Kidney (tissue), 14 donors: ENCODE results near the gene UQCRHL. TPM values are rescaled to one million over a fixed set of nuclear protein-coding genes. Genes with fewer than 3 reads are reported as not detected.

Experiments
- DNase-seq, 5 donors: peaks; one replicate each; pipeline ENCODE4 v3.0.0-alpha.2; 2013 to 2020
- FAIRE-seq: peaks from 2 replicates; lab custom pipeline; 2012; peaks lifted over from hg19 to GRCh38; lab: Jason Lieb, UNC
- H3K27ac ChIP-seq, 2 donors: one replicate each; pipeline ENCODE4 v1.7.0; 2013; ENCODE audit warnings: low read depth in 2 of 2, low read length in 2 of 2, inconsistent platforms in 1 of 2
- H3K27me3 ChIP-seq: one replicate; pipeline ENCODE4 v1.7.1; 2013; ENCODE audit warnings: low read length, inconsistent platforms; ENCODE audit not compliant: control insufficient read depth, insufficient read depth
- H3K36me3 ChIP-seq, 3 donors: one replicate each; pipeline versions ENCODE4 v1.7.0 to v1.7.1; 2013; ENCODE audit warnings: low read length in 3 of 3, control low read depth in 1 of 3, inconsistent platforms in 1 of 3; ENCODE audit not compliant: insufficient read depth in 3 of 3, control insufficient read depth in 2 of 3
- H3K4me1 ChIP-seq, 3 donors: one replicate each; pipeline versions ENCODE4 v1.7.0 to v1.7.1; 2013; ENCODE audit warnings: low read length in 3 of 3, inconsistent platforms in 1 of 3, low read depth in 1 of 3; ENCODE audit not compliant: control insufficient read depth in 2 of 3, insufficient read depth in 2 of 3
- H3K4me3 ChIP-seq, 3 donors: one replicate each; pipeline versions ENCODE4 v1.7.0 to v1.8.1; 2013; ENCODE audit warnings: low read length in 3 of 3, control low read depth in 1 of 3, inconsistent platforms in 1 of 3
- H3K9ac ChIP-seq, 3 donors: one replicate each; pipeline versions ENCODE4 v1.7.0 to v1.7.1; 2013; ENCODE audit warnings: low read length in 3 of 3, control low read depth in 1 of 3, inconsistent platforms in 1 of 3
- H3K9me3 ChIP-seq, 3 donors: one replicate each; pipeline versions ENCODE4 v1.7.0 to v1.7.1; 2013; ENCODE audit warnings: low read length in 3 of 3, control low read depth in 1 of 3, inconsistent platforms in 1 of 3; ENCODE audit not compliant: control insufficient read depth in 2 of 3, insufficient read depth in 1 of 3
- CTCF ChIP-seq: IDR thresholded peaks from 3 replicates; pipeline ENCODE4 v1.5.1; 2012; ENCODE audit warnings: mild to moderate bottlenecking, moderate library complexity, borderline replicate concordance; ENCODE audit not compliant: insufficient read depth; ENCODE audit errors: extremely low read depth
- intact Hi-C: fragments of 100-400 bp; cut with DNase I; formaldehyde crosslinking; loops from one replicate; pipeline ENCODE4 v1.11.1; 2022
- polyA plus RNA-seq: library from polyadenylated mRNA; stranded (reverse); fragments of 350-450 nt; fragmentation: Illumina TruSeq; extraction: RNeasy Lipid Tissue Mini Kit (QIAGEN cat#74804); gene quantifications from one replicate; pipeline ENCODE4 v1.2.3, GENCODE V29; 2014; ENCODE audit warnings: low read depth, low replicate concordance; ENCODE audit not compliant: insufficient read depth
- total RNA-seq: library from RNA; stranded (reverse); fragmentation: NEBNext Ultra II Directional; extraction: Animal tissue kit (Norgen Biotek cat#: 25700); gene quantifications from one replicate; pipeline ENCODE4 v1.2.1, GENCODE V29; 2021
- donor health status: control.
- donor health status: control.
- donor health status: control.
- donor health status: control.
- donor health status: control.
- donor health status: DM: yes; HTN: yes; CAD: no.
- donor health status: Normal renal cell carcinoma (clear cell type).

Gene UQCRHL
- total and polyA plus RNA-seq, 2 donors from 2014 or later: 0.91 to 11.8 TPM

GRCh38 chr1:15770313-15770962 lies 37.0 kb downstream of the UQCRHL start:
- no peak overlapping the region for H3K4me3 ChIP-seq
- no peak overlapping the region for H3K9ac ChIP-seq
- FAIRE-seq: no peak
- DNase-seq: no peak
- intact Hi-C loops: no loop called here
- no peaks in the 10 kb centered on the region for H3K27me3 ChIP-seq
- no peaks in the 10 kb centered on the region for H3K9me3 ChIP-seq
- no peak for TF ChIP-seq CTCF
- H3K36me3 ChIP-seq: peaks cover 0 to 18% (median 0%) of the 10 kb centered on the region in 3 donors
- H3K4me1 ChIP-seq: no peaks in the 10 kb centered on the region
- no peak overlapping the region for H3K27ac ChIP-seq

- FAIRE-seq: no peak
- Histone ChIP-seq H3K27ac (no peak overlapping the region), H3K4me1 (peaks cover 0 to 6% (median 0%) of the 10 kb centered on the region in 3 donors), H3K9me3 (no peaks in the 10 kb centered on the region), H3K9ac (no peak overlapping the region), H3K27me3 (no peaks in the 10 kb centered on the region), H3K36me3 (peaks cover 0 to 18% (median 0%) of the 10 kb centered on the region in 3 donors), H3K4me3 (no peak overlapping the region)
- TF ChIP-seq CTCF: no peak
- no peak for DNase-seq
- intact Hi-C loops: no loop called here
These were observed 39.1 kb downstream of the UQCRHL start for GRCh38 chr1:15768388-15768787.

- Histone ChIP-seq H3K9me3 (no peaks in the 10 kb centered on the region), H3K27ac (no peak overlapping the region), H3K4me3 (no peak overlapping the region), H3K9ac (peak overlapping the region in 1 of 3 donors; percentile 7), H3K4me1 (peaks cover 0 to 6% (median 0%) of the 10 kb centered on the region in 3 donors), H3K27me3 (no peaks in the 10 kb centered on the region), H3K36me3 (peaks cover 0 to 18% (median 0%) of the 10 kb centered on the region in 3 donors)
- DNase-seq (peak in 1 of 5 donors; percentile 33), FAIRE-seq (no peak)
- intact Hi-C loops: no loop called here
- no peak for TF ChIP-seq CTCF
These were observed 39.5 kb downstream of the UQCRHL start for GRCh38 chr1:15767941-15768340.
